Trophoblast cell (in vitro differentiated cells and primary cell): ENCODE measurements around the gene EPC2.

Source experiments
- DNase-seq, 2 donors: peaks; one replicate each; pipeline ENCODE4 v3.0.0-alpha.2; 2016
- H2AFZ ChIP-seq: 2 replicates; pipeline ENCODE4 v1.6.1; 2013; ENCODE audit warnings: low read length, moderate library complexity, mild to moderate bottlenecking; ENCODE audit not compliant: insufficient read depth, poor library complexity
- H2AK5ac ChIP-seq: 2 replicates; pipeline ENCODE4 v1.6.1; 2013; ENCODE audit warnings: mild to moderate bottlenecking, low read length
- H2BK120ac ChIP-seq: 2 replicates; pipeline ENCODE4 v1.6.1; 2013; ENCODE audit warnings: low read length, mild to moderate bottlenecking, moderate library complexity; ENCODE audit not compliant: insufficient read depth, poor library complexity
- H2BK12ac ChIP-seq: 2 replicates; pipeline ENCODE4 v1.6.1; 2013; ENCODE audit warnings: mild to moderate bottlenecking, low read length, moderate library complexity
- H2BK5ac ChIP-seq: 2 replicates; pipeline ENCODE4 v1.6.1; 2013; ENCODE audit warnings: low read length, low read depth, moderate library complexity, mild to moderate bottlenecking; ENCODE audit not compliant: poor library complexity
- H3K14ac ChIP-seq: 2 replicates; pipeline ENCODE4 v1.6.1; 2013; ENCODE audit warnings: mild to moderate bottlenecking, low read length
- H3K18ac ChIP-seq: 2 replicates; pipeline ENCODE4 v1.6.1; 2013; ENCODE audit warnings: mild to moderate bottlenecking, low read length
- H3K23ac ChIP-seq: 2 replicates; pipeline ENCODE4 v1.6.1; 2013; ENCODE audit warnings: low read length
- H3K27ac ChIP-seq: 2 replicates; pipeline ENCODE4 v1.5.1; 2013; ENCODE audit warnings: low read depth, mild to moderate bottlenecking, inconsistent platforms, low read length, moderate library complexity
- H3K27me3 ChIP-seq: 2 replicates; pipeline ENCODE4 v1.6.1; 2013; ENCODE audit warnings: inconsistent platforms, mild to moderate bottlenecking, low read length, moderate library complexity; ENCODE audit not compliant: insufficient read depth
- H3K36me3 ChIP-seq, 2 experiments: 1 replicate in 1 of 2; 2 replicates in 1 of 2; pipeline ENCODE4 v1.6.1; 2013; ENCODE audit warnings: low read length in 2 of 2, mild to moderate bottlenecking in 2 of 2, moderate library complexity in 1 of 2; ENCODE audit not compliant: insufficient read depth in 2 of 2, control insufficient read depth in 1 of 2
- H3K4ac ChIP-seq: 2 replicates; pipeline ENCODE4 v1.6.1; 2013; ENCODE audit warnings: low read depth, mild to moderate bottlenecking, low read length, moderate library complexity
- H3K4me1 ChIP-seq, 2 experiments: 1 replicate in 1 of 2; 2 replicates in 1 of 2; pipeline ENCODE4 v1.6.1; 2013; ENCODE audit warnings: low read length in 2 of 2, mild to moderate bottlenecking in 2 of 2, moderate library complexity in 1 of 2; ENCODE audit not compliant: insufficient read depth in 2 of 2, control insufficient read depth in 1 of 2
- H3K4me2 ChIP-seq: 2 replicates; pipeline ENCODE4 v1.6.1; 2013; ENCODE audit warnings: inconsistent platforms, mild to moderate bottlenecking, low read length, moderate library complexity
- H3K4me3 ChIP-seq: 2 replicates; pipeline ENCODE4 v1.5.1; 2013; ENCODE audit warnings: mild to moderate bottlenecking, low read depth, low read length, inconsistent platforms
- H3K79me1 ChIP-seq: one replicate; pipeline ENCODE4 v1.6.1; 2013; ENCODE audit warnings: low read length
- H3K79me2 ChIP-seq: 2 replicates; pipeline ENCODE4 v1.6.1; 2013; ENCODE audit warnings: low read length, mild to moderate bottlenecking; ENCODE audit not compliant: control insufficient read depth, insufficient read depth, poor library complexity
- H3K9ac ChIP-seq: 2 replicates; pipeline ENCODE4 v1.6.1; 2013; ENCODE audit warnings: mild to moderate bottlenecking, low read length
- H3K9me3 ChIP-seq: 2 replicates; pipeline ENCODE4 v1.6.1; 2013; ENCODE audit warnings: low read depth, mild to moderate bottlenecking, control low read depth, inconsistent platforms, low read length; ENCODE audit not compliant: insufficient read depth
- H4K12ac ChIP-seq: 2 replicates; pipeline ENCODE4 v1.6.1; 2013; ENCODE audit warnings: low read depth, mild to moderate bottlenecking, low read length, moderate library complexity
- H4K8ac ChIP-seq: 2 replicates; pipeline ENCODE4 v1.6.1; 2013; ENCODE audit warnings: low read depth, mild to moderate bottlenecking, low read length, moderate library complexity
- H4K91ac ChIP-seq: one replicate; pipeline ENCODE4 v1.6.1; 2013; ENCODE audit warnings: low read depth, mild to moderate bottlenecking, low read length, moderate library complexity
- WGBS: extraction: QIAGEN DNeasy Blood & Tissue Kit; methylation state at CpG from one replicate; pipeline ENCODE4 v1.1.7; 2013; ENCODE audit warnings: missing lambda C conversion rate; ENCODE audit not compliant: insufficient read length, insufficient coverage; ENCODE audit errors: extremely low coverage; 5-methylcytosine and 5-hydroxymethylcytosine counted together

The EPC2 gene

DNA sequence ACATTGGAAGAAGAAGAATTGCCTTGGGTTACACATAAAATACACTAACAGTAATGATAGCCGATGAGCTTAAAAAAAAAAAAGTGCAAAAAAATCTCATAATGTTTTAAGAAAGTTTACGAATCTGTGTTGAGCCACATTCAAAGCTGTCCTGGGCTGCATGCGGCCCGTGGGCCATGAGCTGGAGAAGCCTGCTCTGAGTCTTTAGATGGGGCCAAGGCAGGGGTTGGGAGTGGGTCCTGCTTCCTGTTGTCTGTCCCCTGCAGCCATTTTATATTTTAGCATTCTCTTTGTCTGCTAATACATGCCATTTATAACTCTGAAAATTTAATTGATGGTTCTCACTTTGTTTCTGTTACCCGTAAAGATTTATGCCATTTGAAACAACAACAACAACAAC, 93.2 kb downstream of the EPC2 start:
- Histone ChIP-seq H3K23ac (no peak overlapping the region), H4K91ac (no peak overlapping the region), H3K9me3 (no peaks in the 10 kb centered on the region), H2BK5ac (no peak overlapping the region), H3K18ac (no peak overlapping the region), H2BK12ac (no peak overlapping the region), H3K4me2 (no peak overlapping the region), H3K79me1 (no peaks in the 10 kb centered on the region), H4K12ac (no peak overlapping the region), H3K79me2 (no peaks in the 10 kb centered on the region), H3K4ac (no peak overlapping the region), H3K27ac (no peak overlapping the region), H3K27me3 (no peaks in the 10 kb centered on the region), H3K4me3 (no peak overlapping the region), H3K14ac (no peak overlapping the region), H4K8ac (no peak overlapping the region), H3K4me1 (no peaks in the 10 kb centered on the region), H3K9ac (no peak overlapping the region), H3K36me3 (no peaks in the 10 kb centered on the region), H2BK120ac (no peak overlapping the region), H2AFZ (no peak overlapping the region), H2AK5ac (no peak overlapping the region)
- WGBS = no CpG with 5 or more reads among the region's 5 CpGs
- DNase-seq = no peak

DNA sequence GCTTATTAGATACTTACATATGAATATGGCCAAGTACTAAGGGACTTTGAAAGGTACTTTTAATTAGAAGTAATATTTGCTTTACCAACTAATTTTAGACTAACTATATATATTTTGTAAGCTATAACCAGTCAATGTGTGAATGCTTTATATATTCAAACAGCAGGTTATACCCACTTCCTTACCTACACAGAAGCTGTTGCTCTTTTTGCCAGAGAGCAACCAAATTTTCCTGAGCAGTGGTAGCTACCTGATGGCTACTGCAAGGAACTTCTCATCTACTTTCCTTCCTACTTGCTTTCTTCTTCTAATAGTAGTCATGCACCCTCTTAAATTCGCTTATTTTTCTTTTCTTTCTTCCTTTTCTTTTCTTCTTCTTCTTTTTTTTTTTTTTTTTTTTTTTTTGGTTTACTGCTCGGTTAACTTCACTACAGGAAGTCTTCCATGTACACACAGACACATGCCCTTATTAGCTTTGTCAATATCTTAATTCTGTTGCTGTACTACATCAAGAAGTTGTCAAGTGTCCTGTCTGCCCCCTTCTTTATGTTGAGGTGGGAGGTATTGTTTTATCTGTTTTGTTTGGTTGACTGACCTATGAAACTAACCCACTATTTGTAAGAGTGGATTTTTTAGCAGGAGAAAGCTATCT, 95.0 kb downstream of the EPC2 start:
- Histone ChIP-seq H3K36me3 (no peaks in the 10 kb centered on the region), H2AK5ac (no peak overlapping the region), H3K79me1 (no peaks in the 10 kb centered on the region), H3K23ac (no peak overlapping the region), H3K9ac (no peak overlapping the region), H2BK12ac (no peak overlapping the region), H3K4me1 (no peaks in the 10 kb centered on the region), H3K4me3 (no peak overlapping the region), H2AFZ (no peak overlapping the region), H3K27ac (no peak overlapping the region), H4K8ac (no peak overlapping the region), H4K91ac (no peak overlapping the region), H4K12ac (no peak overlapping the region), H3K4me2 (no peak overlapping the region), H3K9me3 (no peaks in the 10 kb centered on the region), H3K4ac (no peak overlapping the region), H3K79me2 (no peaks in the 10 kb centered on the region), H2BK120ac (no peak overlapping the region), H2BK5ac (no peak overlapping the region), H3K14ac (no peak overlapping the region), H3K27me3 (no peaks in the 10 kb centered on the region), H3K18ac (no peak overlapping the region)
- no peak for DNase-seq
- 100% methylated on average over 1 of the region's 2 CpGs for WGBS

DNA sequence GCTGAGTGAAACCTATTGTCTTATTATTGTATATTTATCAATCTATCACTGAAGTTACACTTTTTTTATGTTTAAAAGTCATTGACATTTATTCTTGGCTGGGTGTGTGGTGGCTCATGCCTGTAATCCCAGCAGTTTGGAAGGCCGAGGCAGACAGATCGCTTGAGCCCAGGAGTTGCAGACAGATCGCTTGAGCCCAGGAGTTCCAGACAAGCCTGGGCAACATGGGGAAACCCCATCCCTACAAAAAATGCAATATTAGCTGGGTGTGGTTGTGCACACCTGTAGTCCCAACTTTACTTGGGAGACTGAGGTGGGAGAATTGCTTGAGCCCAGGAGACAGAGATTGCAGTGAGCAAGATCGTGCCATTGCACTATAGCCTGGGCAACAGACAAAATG, 97.8 kb downstream of the EPC2 start:
- Histone ChIP-seq H3K23ac (no peak overlapping the region), H3K14ac (no peak overlapping the region), H3K36me3 (no peaks in the 10 kb centered on the region), H3K9ac (no peak overlapping the region), H2BK5ac (no peak overlapping the region), H3K18ac (no peak overlapping the region), H3K4me1 (no peaks in the 10 kb centered on the region), H2AK5ac (no peak overlapping the region), H3K27me3 (no peaks in the 10 kb centered on the region), H3K4ac (no peak overlapping the region), H3K9me3 (no peaks in the 10 kb centered on the region), H2BK12ac (no peak overlapping the region), H3K79me2 (no peaks in the 10 kb centered on the region), H3K4me3 (no peak overlapping the region), H4K91ac (no peak overlapping the region), H3K79me1 (no peaks in the 10 kb centered on the region), H2AFZ (no peak overlapping the region), H2BK120ac (no peak overlapping the region), H4K8ac (no peak overlapping the region), H4K12ac (no peak overlapping the region), H3K27ac (no peak overlapping the region), H3K4me2 (no peak overlapping the region)
- WGBS = no CpG with 5 or more reads among the region's 4 CpGs
- no peak for DNase-seq

DNA sequence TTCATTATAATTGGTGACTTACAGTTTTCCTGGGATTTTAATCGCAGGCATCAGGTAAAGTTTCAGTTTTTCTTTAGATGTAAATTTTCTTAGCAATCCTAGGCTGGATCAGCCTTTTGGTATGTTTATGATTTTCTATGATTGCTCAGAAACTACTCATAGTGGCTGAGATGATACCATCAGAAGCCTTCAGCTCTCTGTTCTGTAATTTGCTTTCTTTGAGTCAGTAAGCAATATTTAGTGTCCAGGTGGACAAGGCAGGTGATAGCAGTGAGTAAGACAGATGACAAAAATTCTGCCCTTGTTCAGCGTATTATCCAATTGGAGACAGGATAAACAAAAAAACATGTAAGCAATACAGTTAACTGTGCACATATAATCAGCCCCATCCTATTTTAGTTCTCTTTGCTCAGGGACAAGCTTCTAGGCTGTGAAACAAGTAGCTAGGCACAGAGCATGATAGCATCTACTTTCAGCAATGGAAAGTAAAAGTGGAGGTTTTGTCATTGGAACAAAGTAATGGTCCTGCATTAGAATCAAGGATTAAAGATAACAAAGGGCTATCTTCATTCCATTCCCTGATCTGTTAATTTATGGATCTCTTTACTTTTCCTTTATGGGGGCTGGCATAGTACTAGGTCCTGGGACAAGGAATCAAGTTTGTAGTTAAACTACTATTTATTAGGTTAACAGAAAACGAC, 100.8 kb downstream of the EPC2 start:
- H3K4me2 ChIP-seq = no peak overlapping the region
- H3K4me1 ChIP-seq = no peaks in the 10 kb centered on the region
- no peak overlapping the region for H2BK120ac ChIP-seq
- no CpG with 5 or more reads among the region's 3 CpGs for WGBS
- no peak overlapping the region for H3K18ac ChIP-seq
- H3K9ac ChIP-seq = no peak overlapping the region
- H3K23ac ChIP-seq = no peak overlapping the region
- no peak overlapping the region for H3K4ac ChIP-seq
- H2AFZ ChIP-seq = no peak overlapping the region
- no peak overlapping the region for H4K91ac ChIP-seq
- H4K12ac ChIP-seq = no peak overlapping the region
- no peak overlapping the region for H4K8ac ChIP-seq
- H2AK5ac ChIP-seq = no peak overlapping the region
- H2BK5ac ChIP-seq = no peak overlapping the region
- H3K79me1 ChIP-seq = no peaks in the 10 kb centered on the region
- H3K36me3 ChIP-seq = no peaks in the 10 kb centered on the region
- H3K9me3 ChIP-seq = no peaks in the 10 kb centered on the region
- DNase-seq = peak; percentile 32 to 76
- no peak overlapping the region for H3K27ac ChIP-seq
- H3K79me2 ChIP-seq = no peaks in the 10 kb centered on the region
- H3K14ac ChIP-seq = no peak overlapping the region
- H3K27me3 ChIP-seq = no peaks in the 10 kb centered on the region
- no peak overlapping the region for H2BK12ac ChIP-seq
- H3K4me3 ChIP-seq = no peak overlapping the region
